GM19023 (cell line): Measurements from ENCODE around the gene SEMA3G.

Experiments used
- ATAC-seq: cut with Tn5 transposase; IDR thresholded peaks from one replicate; pipeline ENCODE4 v1.9.1; 2021; ENCODE audit warnings: mild to moderate bottlenecking, moderate library complexity; ENCODE audit not compliant: unreplicated experiment

Gene SEMA3G

GRCh38 chr3:52439426-52440248, 5.3 kb downstream of the SEMA3G start:
- ATAC-seq, result no peak

GRCh38 chr3:52438579-52439425, 6.1 kb downstream of the SEMA3G start:
- ATAC-seq, result no peak

GRCh38 chr3:52438104-52438376, 6.9 kb downstream of the SEMA3G start:
- no peak for ATAC-seq

- ATAC-seq, result no peak
Observed at GRCh38 chr3:52437326-52438103, 7.4 kb downstream of the SEMA3G start.

- no peak for ATAC-seq
Observed at GRCh38 chr3:52436500-52437149, 8.3 kb downstream of the SEMA3G start.

- no peak for ATAC-seq
Observed at GRCh38 chr3:52435246-52436101, 9.4 kb downstream of the SEMA3G start.

GRCh38 chr3:52434491-52435115, 10.3 kb downstream of the SEMA3G start:
- ATAC-seq, result no peak

- ATAC-seq, result no peak
Observed at GRCh38 chr3:52433996-52434479, 10.9 kb downstream of the SEMA3G start.

- ATAC-seq, result no peak
Observed at GRCh38 chr3:52433328-52433995, 11.4 kb downstream of the SEMA3G start.

GRCh38 chr3:52432691-52433141, 12.2 kb downstream of the SEMA3G start:
- ATAC-seq, result no peak

- no peak for ATAC-seq
Observed at GRCh38 chr3:52432225-52432624, 12.7 kb downstream of the SEMA3G start.

- ATAC-seq, result no peak
Observed at GRCh38 chr3:52431459-52432223, 13.3 kb downstream of the SEMA3G start.

GRCh38 chr3:52430416-52430810, 14.5 kb downstream of the SEMA3G start:
- ATAC-seq, result no peak

- ATAC-seq, result no peak
Observed at GRCh38 chr3:52429779-52430415, 15.0 kb downstream of the SEMA3G start.

- ATAC-seq, result no peak
Observed at GRCh38 chr3:52429031-52429430, 15.9 kb downstream of the SEMA3G start.

- ATAC-seq, result no peak
Observed at GRCh38 chr3:52428151-52429005, 16.5 kb downstream of the SEMA3G start.

GRCh38 chr3:52423173-52423572, 21.7 kb downstream of the SEMA3G start:
- ATAC-seq, result no peak
